Parathyroid adenoma (tissue), 2 donors: ENCODE measurements around the gene SERINC3.
"Not testable (repeated sequence)": the region's sequence is repeated elsewhere in the genome, so short reads cannot be mapped to it uniquely, and the experiment has no call there.

ENCODE experiments used
- H2AFZ ChIP-seq: fragments of 300-600 bp; sonication (generic); one replicate; pipeline ENCODE4 v1.7.0; 2017; ENCODE audit warnings: antibody characterized with exemption, mild to moderate bottlenecking
- H3K27ac ChIP-seq: fragments of 300-600 bp; sonication (generic); one replicate; pipeline ENCODE4 v1.7.0; 2017
- H3K27me3 ChIP-seq: fragments of 300-600 bp; sonication (generic); one replicate; pipeline ENCODE4 v1.7.0; 2017; ENCODE audit warnings: low read length; ENCODE audit not compliant: control insufficient read depth, insufficient read depth
- H3K36me3 ChIP-seq: fragments of 300-600 bp; sonication (generic); one replicate; pipeline ENCODE4 v1.7.0; 2017; ENCODE audit warnings: low read length; ENCODE audit not compliant: control insufficient read depth, insufficient read depth
- H3K4me1 ChIP-seq: fragments of 300-600 bp; sonication (generic); one replicate; pipeline ENCODE4 v1.7.0; 2017; ENCODE audit warnings: control low read depth
- H3K4me2 ChIP-seq: fragments of 300-600 bp; sonication (generic); one replicate; pipeline ENCODE4 v1.7.0; 2017; ENCODE audit warnings: low read length
- H3K4me3 ChIP-seq: fragments of 300-600 bp; sonication (generic); one replicate; pipeline ENCODE4 v1.7.0; 2017; ENCODE audit warnings: low read depth, low read length
- H3K79me2 ChIP-seq: fragments of 300-600 bp; sonication (generic); one replicate; pipeline ENCODE4 v1.7.0; 2017; ENCODE audit warnings: control low read depth
- H3K9ac ChIP-seq: fragments of 300-600 bp; sonication (generic); one replicate; pipeline ENCODE4 v1.7.0; 2017; ENCODE audit warnings: mild to moderate bottlenecking
- H3K9me3 ChIP-seq: fragments of 300-600 bp; sonication (generic); one replicate; pipeline ENCODE4 v1.7.0; 2017; ENCODE audit warnings: low read length; ENCODE audit not compliant: control insufficient read depth
- CTCF ChIP-seq: fragments of 300-600 bp; sonication (generic); IDR thresholded peaks from one replicate; pipeline ENCODE4 v1.7.0; 2017; ENCODE audit warnings: antibody characterized with exemption, mild to moderate bottlenecking
- donor health status: primary hyperparathyroidism.

The SERINC3 gene

GRCh38 chr20:44475694-44476560 lies 45.9 kb downstream of the SERINC3 start, which contains the start of gene TTPAL:
Gene TTPAL, plus strand, starts transcription at chr20:44475874. Its CDS starts 4,126 bp downstream, at chr20:44480000.
- peak within 1 kb of the TSS; percentile 84 for H2AFZ ChIP-seq
- H3K4me2 ChIP-seq = peak within 1 kb of the TSS; percentile 98
- H3K79me2 ChIP-seq = no peaks in the 10 kb centered on the region
- peak within 1 kb of the TSS; percentile 75 for H3K9ac ChIP-seq
- peaks cover 3% of the 10 kb centered on the region for H3K4me1 ChIP-seq
- H3K9me3 ChIP-seq = no peaks in the 10 kb centered on the region
- H3K27me3 ChIP-seq = no peaks in the 10 kb centered on the region
- no peaks in the 10 kb centered on the region for H3K36me3 ChIP-seq
- peak within 1 kb of the TSS; percentile 92 for H3K4me3 ChIP-seq
- H3K27ac ChIP-seq = peak within 1 kb of the TSS; percentile 83
- peak; percentile 51 for TF ChIP-seq CTCF

- peak overlapping the region; percentile 83 for H3K27ac ChIP-seq
- H3K79me2 ChIP-seq = no peaks in the 10 kb centered on the region
- H3K4me2 ChIP-seq = peak overlapping the region; percentile 98
- peak overlapping the region; percentile 92 for H3K4me3 ChIP-seq
- no peaks in the 10 kb centered on the region for H3K27me3 ChIP-seq
- peak overlapping the region; percentile 84 for H2AFZ ChIP-seq
- no peak overlapping the region for H3K9ac ChIP-seq
- no peaks in the 10 kb centered on the region for H3K36me3 ChIP-seq
- peaks cover 3% of the 10 kb centered on the region for H3K4me1 ChIP-seq
- no peak for TF ChIP-seq CTCF
- H3K9me3 ChIP-seq = no peaks in the 10 kb centered on the region
Observed at GRCh38 chr20:44475372-44475693, 46.5 kb downstream of the SERINC3 start.

- H3K36me3 ChIP-seq, H3K79me2 ChIP-seq, H3K9ac ChIP-seq, H2AFZ ChIP-seq, H3K4me2 ChIP-seq, H3K9me3 ChIP-seq, H3K27me3 ChIP-seq, H3K4me1 ChIP-seq, H3K4me3 ChIP-seq, H3K27ac ChIP-seq: not testable (repeated sequence)
Observed at GRCh38 chr20:44472283-44472682, 49.6 kb downstream of the SERINC3 start.

GRCh38 chr20:44471481-44471882 lies 50.4 kb downstream of the SERINC3 start:
- Histone ChIP-seq H3K27ac (no peak overlapping the region), H3K9ac (no peak overlapping the region), H3K4me2 (no peak overlapping the region), H3K4me3 (no peak overlapping the region), H3K79me2 (no peaks in the 10 kb centered on the region), H3K4me1 (peaks cover 3% of the 10 kb centered on the region), H3K36me3 (no peaks in the 10 kb centered on the region), H3K27me3 (no peaks in the 10 kb centered on the region), H3K9me3 (no peaks in the 10 kb centered on the region), H2AFZ (no peak overlapping the region)
- TF ChIP-seq CTCF = peak; percentile 42

GRCh38 chr20:44470327-44470726 lies 51.5 kb downstream of the SERINC3 start:
- Histone ChIP-seq H3K36me3 (no peaks in the 10 kb centered on the region), H3K9ac (no peak overlapping the region), H3K79me2 (no peaks in the 10 kb centered on the region), H3K4me1 (peaks cover 3% of the 10 kb centered on the region), H2AFZ (no peak overlapping the region), H3K27me3 (no peaks in the 10 kb centered on the region), H3K4me2 (no peak overlapping the region), H3K9me3 (no peaks in the 10 kb centered on the region), H3K4me3 (no peak overlapping the region), H3K27ac (no peak overlapping the region)
- no peak for TF ChIP-seq CTCF
